ENCODE results near the gene PRR14L. TPM values are rescaled to one million over a fixed set of nuclear protein-coding genes. Genes with fewer than 3 reads are reported as not detected.
"Not testable (repeated sequence)": the region's sequence is repeated elsewhere in the genome, so short reads cannot be mapped to it uniquely, and the experiment has no call there.

PRR14L gene
- total RNA-seq (10.7 TPM), polyA plus RNA-seq (10.1 TPM)
- long read RNA-seq, donor 1, result 0 reads
- long read RNA-seq, donor 2, partial matches to known transcripts, result 42 of 43 reads
- long read RNA-seq, donor 2, other reads (novel, unspliced or antisense), result 0 of 43 reads
- long read RNA-seq, donor 3, result 0 reads
- long read RNA-seq, donor 4, result 0 reads
- long read RNA-seq, donor 5, partial matches to known transcripts, result 0 of 2 reads
- long read RNA-seq, donor 5, other reads (novel, unspliced or antisense), result 0 of 2 reads
- long read RNA-seq, donor 6, partial matches to known transcripts, result 0 of 1 reads
- long read RNA-seq, donor 6, other reads (novel, unspliced or antisense), result 0 of 1 reads
- long read RNA-seq, donor 7, result 0 reads
- long read RNA-seq, donor 8, partial matches to known transcripts, result 6 of 6 reads
- long read RNA-seq, donor 8, other reads (novel, unspliced or antisense), result 0 of 6 reads
- long read RNA-seq, donor 9, full-length matches to known transcripts, result 1 of 1 reads
- long read RNA-seq, donor 9, partial matches to known transcripts, result 0 of 1 reads
- long read RNA-seq, donor 9, other reads (novel, unspliced or antisense), result 0 of 1 reads
- long read RNA-seq, donor 10, result 0 reads

GRCh38 chr22:31749636-31750364 is at the start of gene PRR14L:
PRR14L (minus strand) TSS chr22:31750132; CDS start chr22:31738860, 11,272 bp downstream.
- Histone ChIP-seq H3K4me3 (ENCODE audit: low read length in 2 of 2) (peak within 1 kb of the TSS; percentile 71 to 97), H3K36me3 (ENCODE audit: control insufficient read depth in 2 of 2, insufficient read depth in 2 of 2, low read length in 1 of 2) (peaks cover 3 to 6% of the 10 kb centered on the region in 2 donors), H3K27ac (ENCODE audit: low read depth in 1 of 2, low read length in 1 of 2) (peak within 1 kb of the TSS; percentile 89 to 92), H3K9me3 (ENCODE audit: control insufficient read depth in 2 of 2, insufficient read depth in 1 of 2, low read length in 1 of 2) (no peaks in the 10 kb centered on the region), H3K27me3 (ENCODE audit: control insufficient read depth in 2 of 2, insufficient read depth in 1 of 2, low read length in 1 of 2) (no peaks in the 10 kb centered on the region), H3K4me1 (ENCODE audit: control insufficient read depth in 2 of 2, insufficient read depth in 2 of 2, low read length in 2 of 2) (peaks cover 24 to 44% of the 10 kb centered on the region in 2 donors)
- under 1% methylated on average over 62 of the region's 62 CpGs for WGBS
- peak; percentile 84 to 98 (median 95) for DNase-seq (ENCODE audit: low read depth in 6 of 9, low spot score in 9 of 9)

GRCh38 chr22:31799358-31799757 is 49.4 kb upstream of the PRR14L start:
- H3K27ac ChIP-seq (ENCODE audit: low read depth in 1 of 2, low read length in 1 of 2); H3K9me3 ChIP-seq (ENCODE audit: control insufficient read depth in 2 of 2, insufficient read depth in 1 of 2, low read length in 1 of 2); H3K4me3 ChIP-seq (ENCODE audit: low read length in 2 of 2); DNase-seq (ENCODE audit: low read depth in 6 of 9, low spot score in 9 of 9); H3K27me3 ChIP-seq (ENCODE audit: control insufficient read depth in 2 of 2, insufficient read depth in 1 of 2, low read length in 1 of 2); H3K4me1 ChIP-seq (ENCODE audit: control insufficient read depth in 2 of 2, insufficient read depth in 2 of 2, low read length in 2 of 2): not testable (repeated sequence)
- H3K36me3 ChIP-seq (ENCODE audit: control insufficient read depth in 2 of 2, insufficient read depth in 2 of 2, low read length in 1 of 2), result peaks cover 37 to 49% of the 10 kb centered on the region in 2 donors
- WGBS, result 87% methylated on average over 8 of the region's 8 CpGs

GRCh38 chr22:31790240-31790639 is 40.3 kb upstream of the PRR14L start:
- H3K4me3 ChIP-seq (ENCODE audit: low read length in 2 of 2), result no peak overlapping the region
- no peak for DNase-seq (ENCODE audit: low read depth in 6 of 9, low spot score in 9 of 9)
- peaks cover 11 to 13% of the 10 kb centered on the region in 2 donors for H3K36me3 ChIP-seq (ENCODE audit: control insufficient read depth in 2 of 2, insufficient read depth in 2 of 2, low read length in 1 of 2)
- H3K9me3 ChIP-seq (ENCODE audit: control insufficient read depth in 2 of 2, insufficient read depth in 1 of 2, low read length in 1 of 2), result no peaks in the 10 kb centered on the region
- WGBS, result over 99% methylated on average over 2 of the region's 2 CpGs
- H3K27me3 ChIP-seq (ENCODE audit: control insufficient read depth in 2 of 2, insufficient read depth in 1 of 2, low read length in 1 of 2), result no peaks in the 10 kb centered on the region
- H3K27ac ChIP-seq (ENCODE audit: low read depth in 1 of 2, low read length in 1 of 2), result no peak overlapping the region
- no peaks in the 10 kb centered on the region for H3K4me1 ChIP-seq (ENCODE audit: control insufficient read depth in 2 of 2, insufficient read depth in 2 of 2, low read length in 2 of 2)

- peaks cover 11 to 15% of the 10 kb centered on the region in 2 donors for H3K36me3 ChIP-seq (ENCODE audit: control insufficient read depth in 2 of 2, insufficient read depth in 2 of 2, low read length in 1 of 2)
- H3K9me3 ChIP-seq (ENCODE audit: control insufficient read depth in 2 of 2, insufficient read depth in 1 of 2, low read length in 1 of 2), result no peaks in the 10 kb centered on the region
- H3K4me3 ChIP-seq (ENCODE audit: low read length in 2 of 2), result no peak overlapping the region
- H3K27ac ChIP-seq (ENCODE audit: low read depth in 1 of 2, low read length in 1 of 2), result no peak overlapping the region
- H3K4me1 ChIP-seq (ENCODE audit: control insufficient read depth in 2 of 2, insufficient read depth in 2 of 2, low read length in 2 of 2), result no peaks in the 10 kb centered on the region
- no peaks in the 10 kb centered on the region for H3K27me3 ChIP-seq (ENCODE audit: control insufficient read depth in 2 of 2, insufficient read depth in 1 of 2, low read length in 1 of 2)
- 95% methylated on average over 3 of the region's 3 CpGs for WGBS
- DNase-seq (ENCODE audit: low read depth in 6 of 9, low spot score in 9 of 9), result no peak
These were observed 39.9 kb upstream of the PRR14L start for GRCh38 chr22:31789803-31790202.

- H3K4me1 ChIP-seq (ENCODE audit: control insufficient read depth in 2 of 2, insufficient read depth in 2 of 2, low read length in 2 of 2), result no peaks in the 10 kb centered on the region
- H3K27me3 ChIP-seq (ENCODE audit: control insufficient read depth in 2 of 2, insufficient read depth in 1 of 2, low read length in 1 of 2), result no peaks in the 10 kb centered on the region
- no peak for DNase-seq (ENCODE audit: low read depth in 6 of 9, low spot score in 9 of 9)
- H3K9me3 ChIP-seq (ENCODE audit: control insufficient read depth in 2 of 2, insufficient read depth in 1 of 2, low read length in 1 of 2), result no peaks in the 10 kb centered on the region
- WGBS, result 97% methylated on average over 4 of the region's 4 CpGs
- H3K27ac ChIP-seq (ENCODE audit: low read depth in 1 of 2, low read length in 1 of 2), result no peak overlapping the region
- no peak overlapping the region for H3K4me3 ChIP-seq (ENCODE audit: low read length in 2 of 2)
- H3K36me3 ChIP-seq (ENCODE audit: control insufficient read depth in 2 of 2, insufficient read depth in 2 of 2, low read length in 1 of 2), result peaks cover 38 to 56% of the 10 kb centered on the region in 2 donors
These were observed 26.3 kb upstream of the PRR14L start for GRCh38 chr22:31776231-31776630.

GRCh38 chr22:31773416-31773815 is 23.5 kb upstream of the PRR14L start:
- Histone ChIP-seq H3K4me1 (ENCODE audit: control insufficient read depth in 2 of 2, insufficient read depth in 2 of 2, low read length in 2 of 2) (no peaks in the 10 kb centered on the region), H3K4me3 (ENCODE audit: low read length in 2 of 2) (no peak overlapping the region), H3K27ac (ENCODE audit: low read depth in 1 of 2, low read length in 1 of 2) (no peak overlapping the region), H3K27me3 (ENCODE audit: control insufficient read depth in 2 of 2, insufficient read depth in 1 of 2, low read length in 1 of 2) (no peaks in the 10 kb centered on the region), H3K36me3 (ENCODE audit: control insufficient read depth in 2 of 2, insufficient read depth in 2 of 2, low read length in 1 of 2) (peaks cover 25 to 43% of the 10 kb centered on the region in 2 donors), H3K9me3 (ENCODE audit: control insufficient read depth in 2 of 2, insufficient read depth in 1 of 2, low read length in 1 of 2) (no peaks in the 10 kb centered on the region)
- DNase-seq (ENCODE audit: low read depth in 6 of 9, low spot score in 9 of 9), result no peak
- 95% methylated on average over 5 of the region's 5 CpGs for WGBS

- WGBS, result 95% methylated on average over 4 of the region's 4 CpGs
- H3K36me3 ChIP-seq (ENCODE audit: control insufficient read depth in 2 of 2, insufficient read depth in 2 of 2, low read length in 1 of 2), result peaks cover 29 to 31% of the 10 kb centered on the region in 2 donors
These were observed 18.6 kb upstream of the PRR14L start for GRCh38 chr22:31768422-31769059.

GRCh38 chr22:31764785-31765184 is 14.9 kb upstream of the PRR14L start:
- DNase-seq (ENCODE audit: low read depth in 6 of 9, low spot score in 9 of 9), result no peak
- Histone ChIP-seq H3K4me1 (ENCODE audit: control insufficient read depth in 2 of 2, insufficient read depth in 2 of 2, low read length in 2 of 2) (no peaks in the 10 kb centered on the region), H3K27ac (ENCODE audit: low read depth in 1 of 2, low read length in 1 of 2) (no peak overlapping the region), H3K9me3 (ENCODE audit: control insufficient read depth in 2 of 2, insufficient read depth in 1 of 2, low read length in 1 of 2) (no peaks in the 10 kb centered on the region), H3K36me3 (ENCODE audit: control insufficient read depth in 2 of 2, insufficient read depth in 2 of 2, low read length in 1 of 2) (peaks cover 31 to 32% of the 10 kb centered on the region in 2 donors), H3K4me3 (ENCODE audit: low read length in 2 of 2) (no peak overlapping the region), H3K27me3 (ENCODE audit: control insufficient read depth in 2 of 2, insufficient read depth in 1 of 2, low read length in 1 of 2) (no peaks in the 10 kb centered on the region)
- over 99% methylated on average over 3 of the region's 3 CpGs for WGBS

More at GRCh38 chr22:31768422-31769059, 18.6 kb upstream of the PRR14L start:
- H3K4me1 ChIP-seq (ENCODE audit: control insufficient read depth in 2 of 2, insufficient read depth in 2 of 2, low read length in 2 of 2), result no peaks in the 10 kb centered on the region
- H3K9me3 ChIP-seq (ENCODE audit: control insufficient read depth in 2 of 2, insufficient read depth in 1 of 2, low read length in 1 of 2), result no peaks in the 10 kb centered on the region
- H3K27ac ChIP-seq (ENCODE audit: low read depth in 1 of 2, low read length in 1 of 2), result no peak overlapping the region
- DNase-seq (ENCODE audit: low read depth in 6 of 9, low spot score in 9 of 9), result no peak
- H3K27me3 ChIP-seq (ENCODE audit: control insufficient read depth in 2 of 2, insufficient read depth in 1 of 2, low read length in 1 of 2), result no peaks in the 10 kb centered on the region
- H3K4me3 ChIP-seq (ENCODE audit: low read length in 2 of 2), result no peak overlapping the region

Data from thymus (tissue), 14 donors.